ENCODE data around the gene LPAR4. TPM values are rescaled to one million over a fixed set of nuclear protein-coding genes. Genes with fewer than 3 reads are reported as not detected.

LPAR4 gene
- total and polyA plus RNA-seq, 8 donors: 0.08 to 5.9 (median 4.9) TPM; not detected in 5

DNA sequence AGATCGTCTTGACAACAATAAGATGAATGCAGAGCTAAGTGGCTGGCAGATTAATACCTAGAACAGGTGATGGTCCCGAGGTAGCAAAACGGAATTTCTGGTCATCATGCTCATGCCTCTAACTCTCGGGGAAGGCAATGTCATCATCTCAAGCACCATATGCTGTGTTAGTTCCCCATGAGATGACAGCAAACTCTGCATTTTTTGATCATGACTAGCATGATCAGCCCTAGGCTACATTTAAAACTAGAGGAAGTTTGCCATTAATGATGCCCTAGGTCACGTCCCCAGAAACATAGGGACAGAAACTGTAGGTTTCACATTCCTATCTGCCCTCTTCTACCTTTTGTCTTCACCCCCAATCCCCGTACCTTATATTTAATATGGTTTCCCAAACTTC is 11.6 kb downstream of the LPAR4 start:
- DNase-seq: no peak
- TF ChIP-seq, protein P1, sequence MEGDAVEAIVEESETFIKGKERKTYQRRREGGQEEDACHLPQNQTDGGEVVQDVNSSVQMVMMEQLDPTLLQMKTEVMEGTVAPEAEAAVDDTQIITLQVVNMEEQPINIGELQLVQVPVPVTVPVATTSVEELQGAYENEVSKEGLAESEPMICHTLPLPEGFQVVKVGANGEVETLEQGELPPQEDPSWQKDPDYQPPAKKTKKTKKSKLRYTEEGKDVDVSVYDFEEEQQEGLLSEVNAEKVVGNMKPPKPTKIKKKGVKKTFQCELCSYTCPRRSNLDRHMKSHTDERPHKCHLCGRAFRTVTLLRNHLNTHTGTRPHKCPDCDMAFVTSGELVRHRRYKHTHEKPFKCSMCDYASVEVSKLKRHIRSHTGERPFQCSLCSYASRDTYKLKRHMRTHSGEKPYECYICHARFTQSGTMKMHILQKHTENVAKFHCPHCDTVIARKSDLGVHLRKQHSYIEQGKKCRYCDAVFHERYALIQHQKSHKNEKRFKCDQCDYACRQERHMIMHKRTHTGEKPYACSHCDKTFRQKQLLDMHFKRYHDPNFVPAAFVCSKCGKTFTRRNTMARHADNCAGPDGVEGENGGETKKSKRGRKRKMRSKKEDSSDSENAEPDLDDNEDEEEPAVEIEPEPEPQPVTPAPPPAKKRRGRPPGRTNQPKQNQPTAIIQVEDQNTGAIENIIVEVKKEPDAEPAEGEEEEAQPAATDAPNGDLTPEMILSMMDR (IDR thresholded peaks at IDR 0.05): no peak
- TF ChIP-seq POLR2A (IDR thresholded peaks at IDR 0.05) (no peak), POLR2AphosphoS5 (IDR thresholded peaks at IDR 0.05) (no peak), EP300 (IDR thresholded peaks at IDR 0.05) (no peak)
- no peaks in the 10 kb centered on the region for H3K36me3 ChIP-seq
- WGBS, 5 donors: 73 to 93% (median 88%) methylated on average over 5 to 6 of the region's 6 CpGs
- no peaks in the 10 kb centered on the region for H3K4me1 ChIP-seq
- no peaks in the 10 kb centered on the region for H3K9me3 ChIP-seq
- intact Hi-C loops (cut with DNase I; ENCODE audit: low total_unique reads): no loop called here
- H3K4me3 ChIP-seq: no peak overlapping the region
- H3K27ac ChIP-seq: no peak overlapping the region
- H3K27me3 ChIP-seq: no peaks in the 10 kb centered on the region

DNA sequence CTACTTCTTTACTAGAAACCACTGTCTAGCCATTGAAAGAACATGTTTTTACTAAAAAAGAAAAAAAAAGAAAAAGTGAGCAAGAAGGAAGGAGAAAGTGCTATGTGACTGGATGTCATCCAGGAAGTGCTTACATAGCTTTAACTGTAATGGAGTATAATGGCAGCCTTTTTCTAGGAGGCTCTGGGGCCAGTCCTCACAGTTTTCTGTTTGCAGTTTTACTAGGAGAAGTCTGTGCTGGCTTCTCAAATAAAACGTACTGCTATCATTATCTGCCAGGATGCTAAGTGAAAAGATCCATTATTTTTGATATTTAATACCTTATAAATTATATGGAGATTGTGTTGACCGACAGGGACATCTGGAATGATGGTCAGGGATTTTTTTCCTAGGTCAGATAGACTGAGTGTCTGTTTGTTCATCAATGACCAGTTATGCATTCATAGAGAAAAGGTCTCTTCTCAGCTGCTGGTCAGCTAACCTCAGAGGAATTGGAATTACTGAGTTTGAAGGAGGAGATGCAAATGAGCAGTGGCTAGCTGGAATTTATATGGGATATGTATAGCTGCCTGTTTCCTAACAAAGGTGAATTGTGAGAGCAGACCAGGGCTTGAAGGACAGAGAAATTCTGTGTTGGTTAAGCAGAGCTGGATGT is 21.7 kb downstream of the LPAR4 start:
- TF ChIP-seq EP300 (IDR thresholded peaks at IDR 0.05): no peak
- TF ChIP-seq POLR2AphosphoS5 (IDR thresholded peaks at IDR 0.05): no peak
- no peak for TF ChIP-seq POLR2A (IDR thresholded peaks at IDR 0.05)
- TF ChIP-seq, protein P1 (IDR thresholded peaks at IDR 0.05): no peak
- Histone ChIP-seq H3K9me3 (no peaks in the 10 kb centered on the region), H3K27me3 (no peaks in the 10 kb centered on the region), H3K36me3 (no peaks in the 10 kb centered on the region), H3K4me1 (no peaks in the 10 kb centered on the region), H3K4me3 (no peak overlapping the region), H3K27ac (no peak overlapping the region)
- intact Hi-C loops (cut with DNase I; ENCODE audit: low total_unique reads): no loop called here
- no peak for DNase-seq
- 38 to 76% (median 59%) methylated on average over 2 of the region's 2 CpGs for WGBS, 5 donors

DNA sequence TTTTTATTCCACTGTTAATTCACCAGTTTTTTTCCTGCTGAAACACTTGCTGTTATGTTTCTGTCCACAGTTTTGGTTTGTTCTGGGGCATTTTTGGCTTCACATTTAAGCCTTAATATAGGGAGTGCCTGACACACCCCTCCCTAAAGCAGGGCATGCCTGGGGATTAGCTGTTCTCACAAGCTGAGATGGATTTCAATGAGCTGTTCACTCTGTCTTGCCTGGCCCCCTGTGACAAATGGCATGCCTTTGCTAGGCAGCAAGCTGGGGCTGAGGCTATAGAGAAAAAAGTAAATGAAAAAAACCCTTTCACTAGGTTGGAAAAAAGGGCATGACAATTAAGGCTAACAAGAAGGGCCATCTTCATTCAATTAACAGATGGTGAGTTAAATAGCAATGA is 22.4 kb downstream of the LPAR4 start:
- no peaks in the 10 kb centered on the region for H3K27me3 ChIP-seq
- TF ChIP-seq EP300 (IDR thresholded peaks at IDR 0.05): no peak
- no peak overlapping the region for H3K4me3 ChIP-seq
- no peaks in the 10 kb centered on the region for H3K9me3 ChIP-seq
- H3K27ac ChIP-seq: no peak overlapping the region
- peak in 1 of 2 donors; percentile 7 for DNase-seq
- intact Hi-C loops (cut with DNase I; ENCODE audit: low total_unique reads): no loop called here
- H3K36me3 ChIP-seq: no peaks in the 10 kb centered on the region
- no peaks in the 10 kb centered on the region for H3K4me1 ChIP-seq

DNA sequence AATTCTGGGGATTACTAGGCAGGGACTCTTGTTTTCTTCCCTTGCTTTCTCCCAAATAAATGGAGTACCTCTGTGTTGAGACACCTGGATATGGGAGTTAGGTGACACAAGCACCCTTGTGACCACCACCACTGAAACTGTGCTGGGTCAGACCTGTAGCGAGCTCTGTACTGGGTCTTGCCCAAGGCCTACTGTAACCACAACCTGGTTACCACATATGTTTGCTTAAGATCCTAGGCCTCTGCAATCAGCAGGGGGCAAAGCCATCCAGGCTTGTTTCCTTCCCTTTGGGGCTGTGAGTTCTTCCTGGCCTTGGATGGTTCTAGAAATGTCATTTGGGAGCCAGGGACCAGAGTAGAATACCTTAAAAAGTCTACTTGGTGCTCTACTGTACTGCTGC is 49.4 kb downstream of the LPAR4 start:
- Histone ChIP-seq H3K9me3 (peaks cover 0 to 7% (median 0%) of the 10 kb centered on the region in 4 donors), H3K4me3 (no peak overlapping the region), H3K27me3 (no peaks in the 10 kb centered on the region), H3K36me3 (no peaks in the 10 kb centered on the region), H3K4me1 (no peaks in the 10 kb centered on the region), H3K27ac (no peak overlapping the region)
- intact Hi-C loops (cut with DNase I; ENCODE audit: low total_unique reads): no loop called here
- no peak for DNase-seq
- TF ChIP-seq EP300 (IDR thresholded peaks at IDR 0.05) (no peak), POLR2AphosphoS5 (IDR thresholded peaks at IDR 0.05) (no peak), POLR2A (IDR thresholded peaks at IDR 0.05) (no peak)
- TF ChIP-seq, protein P1 (IDR thresholded peaks at IDR 0.05): no peak
- 77 to 84% (median 79%) methylated on average over 1 of the region's 1 CpG; no CpG with 5 or more reads in 1 of the 5 donors for WGBS, 5 donors

DNA sequence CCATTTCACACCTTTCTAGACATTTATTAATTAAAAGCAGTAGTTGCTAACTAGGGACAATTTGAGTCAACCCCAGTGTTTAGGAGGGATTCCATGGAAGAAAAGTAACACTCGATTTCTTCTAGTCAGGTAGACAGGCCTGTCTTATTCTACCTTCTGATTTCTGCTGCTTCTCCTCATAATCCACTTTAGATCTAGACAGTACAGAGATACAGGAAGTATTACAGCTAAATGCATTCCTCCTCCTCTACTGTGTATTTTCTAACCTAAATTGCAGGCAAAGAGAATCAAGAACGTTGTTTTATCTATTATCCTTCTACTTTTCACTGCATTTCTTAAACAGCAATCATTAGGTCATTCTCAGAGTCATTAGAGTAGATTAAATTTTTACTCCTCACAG is 52.6 kb downstream of the LPAR4 start:
- WGBS, 5 donors: 41 to 78% (median 58%) methylated on average over 2 of the region's 2 CpGs

More for the DNA sequence above, 52.6 kb downstream of the LPAR4 start:
- intact Hi-C loops (cut with DNase I; ENCODE audit: low total_unique reads): no loop called here
- Histone ChIP-seq H3K4me1 (no peaks in the 10 kb centered on the region), H3K9me3 (peaks cover 0 to 13% (median 1%) of the 10 kb centered on the region in 4 donors), H3K36me3 (no peaks in the 10 kb centered on the region), H3K27me3 (no peaks in the 10 kb centered on the region), H3K27ac (no peak overlapping the region), H3K4me3 (no peak overlapping the region)
- no peak for DNase-seq
- TF ChIP-seq, protein P1 (IDR thresholded peaks at IDR 0.05): no peak
- TF ChIP-seq EP300 (IDR thresholded peaks at IDR 0.05) (no peak), POLR2AphosphoS5 (IDR thresholded peaks at IDR 0.05) (no peak), POLR2A (IDR thresholded peaks at IDR 0.05) (no peak)
